Measurements from ENCODE around the gene SPAG6. TPM values are rescaled to one million over a fixed set of nuclear protein-coding genes. Genes with fewer than 3 reads are reported as not detected.
A peak's percentile ranks its signal among the peaks of the same experiment; 100 is the strongest.
"Not testable (repeated sequence)": the region's sequence is repeated elsewhere in the genome, so short reads cannot be mapped to it uniquely, and the experiment has no call there.

Gene SPAG6
- total and polyA plus RNA-seq, 2 donors: 0.24 to 1.0 TPM

DNA sequence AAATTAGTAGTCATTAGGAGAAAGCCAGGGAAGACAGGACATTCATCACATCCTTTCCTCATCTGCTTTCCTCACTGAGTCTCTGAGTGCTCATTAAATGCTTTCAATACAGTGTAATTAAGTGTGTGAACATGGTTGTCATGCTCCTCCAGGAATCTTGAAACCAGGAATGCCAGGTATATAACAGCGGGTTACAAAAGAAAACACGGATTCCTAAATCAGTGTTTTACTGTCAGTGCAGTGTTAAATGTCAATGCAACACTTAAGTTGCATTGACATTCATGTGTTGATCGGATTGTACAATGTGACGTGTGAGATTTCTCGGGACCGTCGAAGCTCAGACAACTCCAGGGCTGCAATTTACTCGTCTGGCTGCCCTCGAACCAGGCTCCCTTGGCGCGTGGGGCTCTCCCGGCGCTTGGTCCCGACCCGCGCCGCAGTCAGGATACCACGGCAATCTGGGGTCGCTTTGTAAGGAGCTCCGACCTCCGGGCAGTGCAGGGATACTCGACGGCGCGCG lies 455 bp upstream of the SPAG6 start:
- DNase-seq (ENCODE audit: low read depth in 6 of 9, low spot score in 9 of 9): peak in 3 of 9 donors; percentile 24 to 44 (median 28)
- no peak overlapping the region for H3K27ac ChIP-seq (ENCODE audit: low read depth in 1 of 2, low read length in 1 of 2)
- peak overlapping the region in 1 of 2 donors; percentile 51 for H3K4me3 ChIP-seq (ENCODE audit: low read length in 2 of 2)
- peaks cover 6 to 32% of the 10 kb centered on the region in 2 donors for H3K4me1 ChIP-seq (ENCODE audit: control insufficient read depth in 2 of 2, insufficient read depth in 2 of 2, low read length in 2 of 2)
- peaks cover 54 to 91% of the 10 kb centered on the region in 2 donors for H3K27me3 ChIP-seq (ENCODE audit: control insufficient read depth in 2 of 2, insufficient read depth in 1 of 2, low read length in 1 of 2)
- peaks cover 2 to 14% of the 10 kb centered on the region in 2 donors for H3K9me3 ChIP-seq (ENCODE audit: control insufficient read depth in 2 of 2, insufficient read depth in 1 of 2, low read length in 1 of 2)
- no peaks in the 10 kb centered on the region for H3K36me3 ChIP-seq (ENCODE audit: control insufficient read depth in 2 of 2, insufficient read depth in 2 of 2, low read length in 1 of 2)
- WGBS: 12% methylated on average over 26 of the region's 26 CpGs

DNA sequence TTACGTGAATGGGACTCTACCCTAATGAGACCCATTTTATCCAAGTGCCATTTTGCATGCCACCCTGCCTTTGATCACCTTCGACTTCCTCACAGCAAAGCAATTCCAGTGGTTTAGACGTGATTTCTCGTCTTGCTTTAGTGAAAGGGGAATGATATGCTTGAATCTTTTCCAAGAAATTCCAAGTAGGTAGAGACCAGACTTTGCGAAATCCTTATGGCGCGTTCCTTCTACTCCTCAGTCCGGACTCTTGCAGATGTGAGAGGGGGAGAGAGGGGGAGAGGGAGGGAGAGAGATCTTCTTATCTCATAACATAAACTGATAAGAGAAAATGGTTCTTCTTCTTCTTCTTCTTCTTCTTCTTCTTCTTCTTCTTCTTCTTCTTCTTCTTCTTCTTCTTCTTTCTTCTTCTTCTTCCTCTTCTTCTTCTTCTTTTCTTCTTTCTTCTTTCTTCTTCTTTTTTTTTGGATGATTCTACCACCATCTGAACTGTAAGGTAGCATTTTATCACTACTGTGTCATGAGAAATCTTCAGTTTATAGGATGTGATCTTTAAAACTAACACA lies 883 bp downstream of the SPAG6 start:
- Histone ChIP-seq H3K36me3 (ENCODE audit: control insufficient read depth in 2 of 2, insufficient read depth in 2 of 2, low read length in 1 of 2) (no peaks in the 10 kb centered on the region), H3K27me3 (ENCODE audit: control insufficient read depth in 2 of 2, insufficient read depth in 1 of 2, low read length in 1 of 2) (peaks cover 48 to 77% of the 10 kb centered on the region in 2 donors), H3K4me3 (ENCODE audit: low read length in 2 of 2) (no peak overlapping the region), H3K9me3 (ENCODE audit: control insufficient read depth in 2 of 2, insufficient read depth in 1 of 2, low read length in 1 of 2) (peaks cover 2 to 14% of the 10 kb centered on the region in 2 donors), H3K4me1 (ENCODE audit: control insufficient read depth in 2 of 2, insufficient read depth in 2 of 2, low read length in 2 of 2) (peaks cover 3 to 24% of the 10 kb centered on the region in 2 donors), H3K27ac (ENCODE audit: low read depth in 1 of 2, low read length in 1 of 2) (no peak overlapping the region)
- DNase-seq (ENCODE audit: low read depth in 6 of 9, low spot score in 9 of 9): peak in 2 of 9 donors; percentile 26 to 41
- 71% methylated on average over 8 of the region's 8 CpGs for WGBS

DNA sequence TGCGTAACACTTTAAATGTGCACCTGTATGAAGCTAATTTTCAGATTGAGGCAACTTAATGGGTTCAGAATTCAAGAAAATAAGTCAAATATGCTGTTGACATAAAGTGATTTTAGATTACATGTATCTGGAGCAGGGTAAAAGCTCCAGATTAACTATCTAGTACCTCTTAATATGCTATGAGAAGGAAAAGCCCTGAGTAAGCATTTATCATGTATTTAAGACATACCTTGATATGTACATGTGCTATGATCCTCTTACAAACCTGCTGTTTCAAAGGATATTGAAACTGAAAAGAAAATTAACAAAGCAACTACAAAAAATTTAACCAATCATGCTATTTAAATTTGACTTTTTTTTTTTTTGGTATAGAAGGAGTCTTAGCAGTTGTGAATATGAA lies 4.5 kb downstream of the SPAG6 start:
- 98% methylated on average over 1 of the region's 1 CpG for WGBS
- peaks cover 22 to 42% of the 10 kb centered on the region in 2 donors for H3K27me3 ChIP-seq (ENCODE audit: control insufficient read depth in 2 of 2, insufficient read depth in 1 of 2, low read length in 1 of 2)
- DNase-seq (ENCODE audit: low read depth in 6 of 9, low spot score in 9 of 9): no peak
- peaks cover 0 to 14% of the 10 kb centered on the region in 2 donors for H3K4me1 ChIP-seq (ENCODE audit: control insufficient read depth in 2 of 2, insufficient read depth in 2 of 2, low read length in 2 of 2)
- peaks cover 2 to 14% of the 10 kb centered on the region in 2 donors for H3K9me3 ChIP-seq (ENCODE audit: control insufficient read depth in 2 of 2, insufficient read depth in 1 of 2, low read length in 1 of 2)
- H3K27ac ChIP-seq (ENCODE audit: low read depth in 1 of 2, low read length in 1 of 2): no peak overlapping the region
- H3K36me3 ChIP-seq (ENCODE audit: control insufficient read depth in 2 of 2, insufficient read depth in 2 of 2, low read length in 1 of 2): no peaks in the 10 kb centered on the region
- H3K4me3 ChIP-seq (ENCODE audit: low read length in 2 of 2): no peak overlapping the region

DNA sequence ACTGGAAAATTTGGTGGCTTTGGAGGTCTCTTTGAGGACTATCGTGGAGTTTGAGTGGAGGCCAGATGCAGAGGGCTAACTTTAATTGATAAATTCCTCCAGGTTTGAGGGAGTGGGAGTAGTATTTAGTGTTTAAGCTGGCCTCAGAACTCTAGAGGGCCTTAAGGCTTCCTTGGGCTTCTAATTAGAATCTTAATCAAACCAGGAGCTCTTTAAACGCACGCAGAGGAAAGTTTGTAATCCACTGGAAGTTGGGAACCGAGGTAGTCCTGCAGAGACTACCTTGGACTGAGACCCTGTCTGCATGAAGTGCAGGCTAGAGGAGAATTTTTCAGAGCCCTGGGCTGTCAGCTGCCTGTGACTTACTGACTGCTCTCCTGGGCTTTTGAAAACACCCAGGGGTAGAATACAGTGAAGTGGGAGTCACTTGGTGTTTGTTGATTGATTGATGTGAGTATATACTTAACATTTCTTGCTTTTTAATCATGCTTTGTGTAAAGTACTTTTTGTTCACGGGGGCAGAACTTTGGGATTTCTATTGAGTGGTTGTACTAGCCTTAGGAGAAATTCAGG lies 5.9 kb downstream of the SPAG6 start:
- no peaks in the 10 kb centered on the region for H3K4me1 ChIP-seq (ENCODE audit: control insufficient read depth in 2 of 2, insufficient read depth in 2 of 2, low read length in 2 of 2)
- no peaks in the 10 kb centered on the region for H3K36me3 ChIP-seq (ENCODE audit: control insufficient read depth in 2 of 2, insufficient read depth in 2 of 2, low read length in 1 of 2)
- H3K9me3 ChIP-seq (ENCODE audit: control insufficient read depth in 2 of 2, insufficient read depth in 1 of 2, low read length in 1 of 2): peaks cover 0 to under 1% of the 10 kb centered on the region in 2 donors
- no peak for DNase-seq (ENCODE audit: low read depth in 6 of 9, low spot score in 9 of 9)
- H3K27ac ChIP-seq (ENCODE audit: low read depth in 1 of 2, low read length in 1 of 2): no peak overlapping the region
- 98% methylated on average over 5 of the region's 5 CpGs for WGBS
- no peak overlapping the region for H3K4me3 ChIP-seq (ENCODE audit: low read length in 2 of 2)
- peaks cover 9 to 27% of the 10 kb centered on the region in 2 donors for H3K27me3 ChIP-seq (ENCODE audit: control insufficient read depth in 2 of 2, insufficient read depth in 1 of 2, low read length in 1 of 2)

DNA sequence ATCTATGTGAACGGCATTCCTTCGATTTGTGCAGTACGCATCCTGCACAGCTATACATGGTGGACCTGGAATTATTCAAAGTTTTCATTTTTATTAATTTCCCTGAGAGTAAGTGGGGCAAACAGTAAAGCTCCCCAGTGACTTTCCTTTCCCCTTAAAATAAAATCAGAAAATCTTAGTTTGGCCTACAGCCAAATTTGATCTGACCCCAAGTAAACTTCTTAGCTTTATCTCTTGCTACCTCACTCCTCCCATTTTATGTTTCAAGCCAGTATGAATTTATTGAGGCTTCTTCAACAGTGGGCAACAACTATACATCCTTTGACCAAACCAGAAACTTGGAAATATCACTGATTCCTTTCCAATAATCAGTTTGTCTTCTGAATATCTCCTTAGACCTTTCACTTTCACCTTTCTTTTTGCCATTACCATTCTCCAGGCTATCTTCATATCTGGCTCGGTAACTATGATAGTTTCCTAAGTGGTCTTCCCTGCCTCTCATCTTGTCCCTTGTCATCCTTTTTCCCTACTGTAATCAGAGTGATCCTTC lies 11.1 kb downstream of the SPAG6 start:
- Histone ChIP-seq H3K9me3 (ENCODE audit: control insufficient read depth in 2 of 2, insufficient read depth in 1 of 2, low read length in 1 of 2) (no peaks in the 10 kb centered on the region), H3K27ac (ENCODE audit: low read depth in 1 of 2, low read length in 1 of 2) (no peak overlapping the region), H3K27me3 (ENCODE audit: control insufficient read depth in 2 of 2, insufficient read depth in 1 of 2, low read length in 1 of 2) (no peaks in the 10 kb centered on the region), H3K36me3 (ENCODE audit: control insufficient read depth in 2 of 2, insufficient read depth in 2 of 2, low read length in 1 of 2) (no peaks in the 10 kb centered on the region), H3K4me3 (ENCODE audit: low read length in 2 of 2) (no peak overlapping the region), H3K4me1 (ENCODE audit: control insufficient read depth in 2 of 2, insufficient read depth in 2 of 2, low read length in 2 of 2) (no peaks in the 10 kb centered on the region)
- WGBS: 97% methylated on average over 4 of the region's 4 CpGs
- DNase-seq (ENCODE audit: low read depth in 6 of 9, low spot score in 9 of 9): no peak

DNA sequence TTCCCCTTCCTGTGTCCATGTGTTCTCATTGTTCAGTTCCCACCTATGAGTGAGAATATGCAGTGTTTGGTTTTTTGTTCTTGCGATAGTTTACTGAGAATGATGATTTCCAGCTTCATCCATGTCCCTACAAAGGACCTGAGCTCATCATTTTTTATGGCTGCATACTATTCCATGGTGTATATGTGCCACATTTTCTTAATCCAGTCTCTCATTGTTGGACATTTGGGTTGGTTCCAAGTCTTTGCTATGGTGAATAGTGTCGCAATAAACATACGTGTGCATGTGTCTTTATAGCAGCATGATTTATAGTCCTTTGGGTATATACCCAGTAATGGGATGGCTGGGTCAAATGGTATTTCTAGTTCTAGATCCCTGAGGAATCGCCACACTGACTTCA lies 12.5 kb downstream of the SPAG6 start:
- 97% methylated on average over 3 of the region's 4 CpGs for WGBS
- not testable (repeated sequence) for H3K36me3 ChIP-seq (ENCODE audit: control insufficient read depth in 2 of 2, insufficient read depth in 2 of 2, low read length in 1 of 2); H3K4me3 ChIP-seq (ENCODE audit: low read length in 2 of 2); DNase-seq (ENCODE audit: low read depth in 6 of 9, low spot score in 9 of 9); H3K27me3 ChIP-seq (ENCODE audit: control insufficient read depth in 2 of 2, insufficient read depth in 1 of 2, low read length in 1 of 2); H3K9me3 ChIP-seq (ENCODE audit: control insufficient read depth in 2 of 2, insufficient read depth in 1 of 2, low read length in 1 of 2); H3K27ac ChIP-seq (ENCODE audit: low read depth in 1 of 2, low read length in 1 of 2); H3K4me1 ChIP-seq (ENCODE audit: control insufficient read depth in 2 of 2, insufficient read depth in 2 of 2, low read length in 2 of 2)

DNA sequence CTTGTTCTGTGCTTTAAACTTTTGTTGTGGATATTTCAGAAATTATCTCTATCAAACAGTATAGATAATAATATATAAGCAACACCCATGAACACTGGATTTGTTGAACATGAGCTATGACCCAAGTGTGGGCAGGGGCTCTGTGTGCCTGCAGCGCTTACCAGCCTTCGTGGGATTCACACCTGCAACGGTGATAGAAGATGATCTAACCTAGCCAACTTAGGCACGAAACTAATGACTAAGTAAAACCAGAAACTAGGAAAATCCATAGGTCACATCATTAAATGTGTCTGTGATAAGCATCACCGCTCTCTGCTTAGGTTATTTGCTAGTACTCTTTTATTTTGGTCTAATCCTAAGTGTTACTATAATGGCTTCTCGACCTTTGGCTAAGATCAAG lies 18.0 kb downstream of the SPAG6 start:
- DNase-seq (ENCODE audit: low read depth in 6 of 9, low spot score in 9 of 9): no peak
- 94% methylated on average over 6 of the region's 6 CpGs for WGBS
- H3K27ac ChIP-seq (ENCODE audit: low read depth in 1 of 2, low read length in 1 of 2): no peak overlapping the region

DNA sequence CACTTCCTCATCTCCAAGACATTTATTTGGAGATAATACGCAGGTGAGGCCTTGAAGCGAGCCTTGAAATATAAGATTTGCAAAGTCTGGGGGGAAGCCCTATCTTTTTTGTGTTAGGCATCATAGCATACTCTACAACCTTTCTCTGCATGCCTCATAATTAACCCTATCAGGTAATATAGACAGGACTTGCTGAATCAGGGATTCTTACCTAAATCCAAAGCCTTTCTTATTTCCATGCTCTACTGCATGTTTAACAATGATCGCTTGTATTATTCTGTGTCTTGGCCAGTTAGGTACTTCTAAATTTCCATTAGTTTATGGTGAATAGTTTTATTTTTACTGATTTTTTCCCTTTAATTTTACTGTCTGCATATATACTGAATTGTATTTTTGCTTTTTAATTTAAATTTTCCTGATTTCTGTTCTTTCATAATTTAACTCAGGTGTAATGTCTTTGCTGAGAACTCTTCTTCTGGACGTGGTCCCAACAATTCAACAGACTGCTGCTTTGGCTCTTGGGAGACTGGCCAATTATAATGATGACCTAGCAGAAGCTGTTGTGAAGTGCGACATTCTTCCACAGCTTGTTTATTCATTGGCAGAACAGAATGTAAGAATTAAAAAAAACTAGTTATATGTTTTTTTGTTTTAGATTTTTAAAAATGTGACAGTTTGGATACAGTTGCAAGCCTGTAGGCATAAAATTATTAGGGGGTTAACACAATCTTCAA lies 19.3 kb downstream of the SPAG6 start:
- Histone ChIP-seq H3K27ac (ENCODE audit: low read depth in 1 of 2, low read length in 1 of 2) (no peak overlapping the region), H3K4me3 (ENCODE audit: low read length in 2 of 2) (no peak overlapping the region), H3K4me1 (ENCODE audit: control insufficient read depth in 2 of 2, insufficient read depth in 2 of 2, low read length in 2 of 2) (no peaks in the 10 kb centered on the region), H3K27me3 (ENCODE audit: control insufficient read depth in 2 of 2, insufficient read depth in 1 of 2, low read length in 1 of 2) (no peaks in the 10 kb centered on the region), H3K36me3 (ENCODE audit: control insufficient read depth in 2 of 2, insufficient read depth in 2 of 2, low read length in 1 of 2) (no peaks in the 10 kb centered on the region), H3K9me3 (ENCODE audit: control insufficient read depth in 2 of 2, insufficient read depth in 1 of 2, low read length in 1 of 2) (no peaks in the 10 kb centered on the region)
- 96% methylated on average over 5 of the region's 5 CpGs for WGBS
- DNase-seq (ENCODE audit: low read depth in 6 of 9, low spot score in 9 of 9): no peak

More for the DNA sequence above, 18.0 kb downstream of the SPAG6 start:
- Histone ChIP-seq H3K27me3 (ENCODE audit: control insufficient read depth in 2 of 2, insufficient read depth in 1 of 2, low read length in 1 of 2) (no peaks in the 10 kb centered on the region), H3K9me3 (ENCODE audit: control insufficient read depth in 2 of 2, insufficient read depth in 1 of 2, low read length in 1 of 2) (no peaks in the 10 kb centered on the region), H3K4me1 (ENCODE audit: control insufficient read depth in 2 of 2, insufficient read depth in 2 of 2, low read length in 2 of 2) (no peaks in the 10 kb centered on the region), H3K36me3 (ENCODE audit: control insufficient read depth in 2 of 2, insufficient read depth in 2 of 2, low read length in 1 of 2) (no peaks in the 10 kb centered on the region), H3K4me3 (ENCODE audit: low read length in 2 of 2) (no peak overlapping the region)

DNA sequence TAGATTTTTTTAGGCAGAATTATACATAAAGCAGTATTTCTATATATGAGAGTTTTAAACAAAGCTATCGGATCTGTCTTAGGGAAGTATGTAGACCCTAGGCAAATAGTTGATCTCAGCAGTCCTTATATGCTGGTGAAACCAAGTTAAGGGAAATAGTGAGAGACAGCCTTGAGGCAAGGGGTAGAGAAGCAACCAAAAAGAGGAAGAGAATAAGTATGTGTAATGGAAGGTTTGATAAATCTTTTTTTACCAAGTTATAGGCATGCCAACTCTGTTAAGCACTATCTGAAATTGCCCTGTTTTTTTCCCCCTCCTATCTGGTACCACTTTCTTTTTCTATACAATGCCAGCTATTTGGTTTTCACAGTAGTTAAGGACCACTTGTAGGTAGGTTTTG lies 19.9 kb downstream of the SPAG6 start:
- H3K9me3 ChIP-seq (ENCODE audit: control insufficient read depth in 2 of 2, insufficient read depth in 1 of 2, low read length in 1 of 2): no peaks in the 10 kb centered on the region
- WGBS: 97% methylated on average over 1 of the region's 1 CpG
- H3K36me3 ChIP-seq (ENCODE audit: control insufficient read depth in 2 of 2, insufficient read depth in 2 of 2, low read length in 1 of 2): no peaks in the 10 kb centered on the region
- no peak overlapping the region for H3K27ac ChIP-seq (ENCODE audit: low read depth in 1 of 2, low read length in 1 of 2)
- no peaks in the 10 kb centered on the region for H3K27me3 ChIP-seq (ENCODE audit: control insufficient read depth in 2 of 2, insufficient read depth in 1 of 2, low read length in 1 of 2)
- DNase-seq (ENCODE audit: low read depth in 6 of 9, low spot score in 9 of 9): no peak
- no peak overlapping the region for H3K4me3 ChIP-seq (ENCODE audit: low read length in 2 of 2)
- H3K4me1 ChIP-seq (ENCODE audit: control insufficient read depth in 2 of 2, insufficient read depth in 2 of 2, low read length in 2 of 2): peaks cover 0 to 2% of the 10 kb centered on the region in 2 donors

All from thymus (tissue), 11 donors.